CD4-positive, alpha-beta memory T cell (primary cell): Measurements from ENCODE around the gene USP10. TPM values are rescaled to one million over a fixed set of nuclear protein-coding genes. Genes with fewer than 3 reads are reported as not detected.

Experiments used
- CTCF ChIA-PET: fragments of 350-600 bp; sonication (Branson Sonifier 250); formaldehyde crosslinking; loops from one replicate; lab custom pipeline; 2021; ENCODE audit warnings: inconsistent platforms; ENCODE audit not compliant: partially characterized antibody; lab: Charles Lee
- POLR2A ChIA-PET: fragments of 350-600 bp; sonication (Branson Sonifier 250); formaldehyde crosslinking; loops from one replicate; lab custom pipeline; 2021; ENCODE audit not compliant: partially characterized antibody; lab: Charles Lee
- DNase-seq, 5 donors: peaks; one replicate each; pipeline versions ENCODE4 v3.0.0 to v3.0.0-alpha.2; 2020 to 2022; ENCODE audit warnings: mixed read lengths in 1 of 5
- H3K27ac ChIP-seq: one replicate; pipeline ENCODE4 v1.7.0; 2013; ENCODE audit warnings: low read depth, low read length
- H3K27me3 ChIP-seq: 2 replicates; pipeline ENCODE4 v1.7.0; 2013; ENCODE audit warnings: mild to moderate bottlenecking, low read length, moderate library complexity; ENCODE audit not compliant: insufficient read depth
- H3K36me3 ChIP-seq: 2 replicates; pipeline ENCODE4 v1.7.0; 2013; ENCODE audit warnings: mild to moderate bottlenecking, low read length, moderate library complexity; ENCODE audit not compliant: insufficient read depth
- H3K4me1 ChIP-seq: 2 replicates; pipeline ENCODE4 v1.7.0; 2013; ENCODE audit warnings: mild to moderate bottlenecking, low read length, moderate library complexity; ENCODE audit not compliant: insufficient read depth
- H3K4me3 ChIP-seq, 2 donors: one replicate each; pipeline ENCODE4 v1.7.0; 2013; ENCODE audit warnings: low read length in 2 of 2, mild to moderate bottlenecking in 1 of 2
- H3K9me3 ChIP-seq, 2 donors: one replicate each; pipeline ENCODE4 v1.7.0; 2013; ENCODE audit warnings: low read length in 2 of 2, control low read depth in 1 of 2; ENCODE audit not compliant: control insufficient read depth in 1 of 2
- H3K27ac Mint-ChIP-seq, 7 donors: one replicate each; pipeline ENCODE4 v1.8.0; 2020 to 2021; ENCODE audit warnings: mixed read lengths in 7 of 7, mild to moderate bottlenecking in 6 of 7, inconsistent platforms in 3 of 7, moderate library complexity in 3 of 7
- H3K27me3 Mint-ChIP-seq, 2 donors: one replicate each; pipeline ENCODE4 v1.8.0; 2020 to 2021; ENCODE audit warnings: mixed read lengths in 2 of 2
- H3K36me3 Mint-ChIP-seq, 2 donors: one replicate each; pipeline ENCODE4 v1.8.0; 2020 to 2021; ENCODE audit warnings: mixed read lengths in 2 of 2, inconsistent platforms in 1 of 2, mild to moderate bottlenecking in 1 of 2
- H3K4me1 Mint-ChIP-seq, 4 donors: one replicate each; pipeline ENCODE4 v1.8.0; 2020 to 2021; ENCODE audit warnings: mixed read lengths in 4 of 4, mild to moderate bottlenecking in 1 of 4
- H3K4me3 Mint-ChIP-seq, 8 donors: one replicate each; pipeline ENCODE4 v1.8.0; 2020 to 2021; ENCODE audit warnings: mixed read lengths in 8 of 8, mild to moderate bottlenecking in 7 of 8, moderate library complexity in 6 of 8, inconsistent platforms in 3 of 8
- H3K9me3 Mint-ChIP-seq, 8 donors: one replicate each; pipeline ENCODE4 v1.8.0; 2020 to 2021; ENCODE audit warnings: mixed read lengths in 8 of 8, mild to moderate bottlenecking in 5 of 8, inconsistent platforms in 3 of 8, moderate library complexity in 1 of 8
- intact Hi-C: fragments of 100-400 bp; cut with micrococcal nuclease; formaldehyde crosslinking; loops from one replicate; pipeline ENCODE4 v1.15.1; 2023
- polyA plus RNA-seq, 2 donors: library from polyadenylated mRNA; unstranded; fragments of 300-500 nt; fragmentation: Illumina TruSeq; gene quantifications; one replicate each; pipeline ENCODE4 v1.2.3, GENCODE V29; 2021
- total RNA-seq, 2 experiments: library from RNA; stranded (reverse); gene quantifications; one replicate each; pipeline ENCODE4 v1.2.3, GENCODE V29; 2021

The USP10 gene
- total and polyA plus RNA-seq, 4 experiments from 2014 or later = 89.0 to 419 (median 181) TPM

DNA sequence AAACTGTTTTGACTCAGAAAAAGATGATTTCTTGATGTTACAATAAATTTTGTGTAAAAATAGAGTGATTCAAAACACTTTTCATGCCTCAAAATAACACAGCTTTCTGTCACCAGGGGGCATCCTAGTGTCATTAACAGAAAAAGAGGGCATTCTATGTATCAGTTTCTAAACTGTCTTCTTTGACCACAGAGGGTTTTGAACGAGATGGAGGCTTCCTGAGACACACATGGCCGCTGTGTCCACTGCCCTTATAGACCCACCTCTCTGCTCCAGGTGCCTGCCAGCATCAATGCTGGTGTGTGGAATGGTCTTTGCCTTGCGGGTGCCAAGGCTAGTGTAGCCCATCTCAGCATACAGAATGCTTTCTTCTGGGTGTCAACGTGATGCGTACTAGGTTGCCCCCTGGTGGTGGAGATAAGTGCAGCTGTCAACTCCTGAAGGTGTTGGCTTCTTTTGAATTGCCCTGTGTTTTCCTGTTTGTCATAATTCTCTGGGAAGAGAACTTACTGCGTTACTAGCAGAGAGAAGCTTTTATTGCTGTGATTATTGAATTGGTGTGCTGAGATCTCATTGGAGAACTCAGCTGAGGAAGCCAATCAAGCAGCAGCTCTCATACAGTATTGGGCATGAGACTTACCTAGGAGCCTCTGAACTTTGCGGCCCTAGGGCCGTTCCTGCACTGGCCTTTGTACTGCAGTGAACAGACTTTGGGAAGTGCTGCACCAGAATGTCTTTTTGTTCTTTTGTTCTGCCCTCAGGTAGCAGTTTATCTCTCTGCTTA lies 38.6 kb downstream of the USP10 start:
- H3K4me3 Mint-ChIP-seq = peak overlapping the region; percentile 27 to 80 (median 64)
- H3K36me3 Mint-ChIP-seq = peaks cover 13 to 48% of the 10 kb centered on the region in 2 donors
- no peaks in the 10 kb centered on the region for H3K9me3 ChIP-seq
- peak overlapping the region; percentile 2 to 87 (median 80) for H3K27ac Mint-ChIP-seq
- peaks cover 33% of the 10 kb centered on the region for H3K4me1 ChIP-seq
- no peak overlapping the region for H3K27ac ChIP-seq
- peak; percentile 75 to 82 (median 78) for DNase-seq
- ChIA-PET CTCF (interaction anchor here (0.6 to 10.4 kb wide), 52 partner anchors 9 to 625 kb away, joined by 3 to 138 read pairs (median 4); no protein-coding TSS in a partner anchor), POLR2A (interaction anchor here (0.7 to 1.6 kb wide), 7 partner anchors 9 to 232 kb away, joined by 3 to 9 read pairs (median 3); no protein-coding TSS in a partner anchor)
- intact Hi-C loops = loop anchor here (1.0 to 5.0 kb wide), 6 partner anchors 36 to 290 kb away; no protein-coding TSS in a partner anchor
- no peaks in the 10 kb centered on the region for H3K9me3 Mint-ChIP-seq
- H3K27me3 Mint-ChIP-seq = no peaks in the 10 kb centered on the region
- H3K36me3 ChIP-seq = peaks cover 20% of the 10 kb centered on the region
- H3K4me3 ChIP-seq = no peak overlapping the region
- no peaks in the 10 kb centered on the region for H3K27me3 ChIP-seq
- H3K4me1 Mint-ChIP-seq = peaks cover 36 to 53% (median 43%) of the 10 kb centered on the region in 4 donors

DNA sequence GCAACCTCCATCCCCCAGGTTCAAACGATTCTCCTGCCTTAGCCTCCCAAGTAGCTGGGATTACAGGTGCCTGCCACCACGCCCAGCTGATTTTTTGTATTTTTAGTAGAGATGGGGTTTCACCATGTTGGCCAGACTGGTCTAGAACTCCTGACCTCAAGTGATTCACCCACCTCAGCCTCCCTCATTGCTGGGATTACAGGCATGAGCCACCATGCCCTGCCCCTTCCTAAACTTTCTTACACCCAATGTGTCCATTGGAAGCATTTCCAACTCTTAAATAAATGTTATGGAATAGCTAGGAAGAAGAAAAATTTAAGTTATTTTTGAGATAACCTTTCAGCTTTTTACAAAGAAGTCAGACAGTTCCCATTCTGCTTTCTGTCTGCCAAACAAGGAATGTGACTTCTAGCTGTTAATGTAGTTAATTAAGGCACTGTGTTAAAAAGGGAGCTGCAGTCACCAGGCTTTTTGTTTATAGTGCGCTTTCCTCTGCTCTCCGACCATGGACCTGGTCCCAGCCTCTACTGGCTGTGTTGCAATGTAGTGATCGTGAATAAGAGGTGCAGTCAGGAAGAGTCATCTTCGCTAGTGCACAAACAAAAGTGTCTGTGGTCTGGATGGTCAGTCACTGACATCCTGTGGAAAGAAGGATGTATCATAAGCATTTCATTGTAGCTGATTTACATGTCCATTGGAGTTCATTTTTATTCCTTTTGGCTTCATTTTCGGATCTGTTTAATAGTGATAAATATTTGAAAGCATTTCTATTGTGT lies 39.7 kb downstream of the USP10 start:
- Histone ChIP-seq H3K9me3 (no peaks in the 10 kb centered on the region), H3K4me3 (no peak overlapping the region), H3K36me3 (peaks cover 14% of the 10 kb centered on the region), H3K27ac (no peak overlapping the region), H3K4me1 (peaks cover 33% of the 10 kb centered on the region), H3K27me3 (no peaks in the 10 kb centered on the region)
- H3K4me1 Mint-ChIP-seq = peaks cover 36 to 53% (median 43%) of the 10 kb centered on the region in 4 donors
- H3K4me3 Mint-ChIP-seq = peak overlapping the region in 1 of 8 donors; percentile 20
- peaks cover 12 to 50% of the 10 kb centered on the region in 2 donors for H3K36me3 Mint-ChIP-seq
- H3K9me3 Mint-ChIP-seq = no peaks in the 10 kb centered on the region
- POLR2A ChIA-PET = interaction anchor here (0.7 to 1.5 kb wide), 3 partner anchors 13 to 172 kb away, joined by 3 to 4 read pairs (median 3); no protein-coding TSS in a partner anchor
- no peak for DNase-seq
- CTCF ChIA-PET = interaction anchor here (0.7 to 10.4 kb wide), 41 partner anchors 8 to 626 kb away, joined by 3 to 138 read pairs (median 4); no protein-coding TSS in a partner anchor
- peak overlapping the region in 5 of 7 donors; percentile 10 to 70 (median 57) for H3K27ac Mint-ChIP-seq
- H3K27me3 Mint-ChIP-seq = no peaks in the 10 kb centered on the region
- intact Hi-C loops = loop anchor here (2.0 to 5.0 kb wide), 2 partner anchors 37 to 289 kb away; no protein-coding TSS in a partner anchor

DNA sequence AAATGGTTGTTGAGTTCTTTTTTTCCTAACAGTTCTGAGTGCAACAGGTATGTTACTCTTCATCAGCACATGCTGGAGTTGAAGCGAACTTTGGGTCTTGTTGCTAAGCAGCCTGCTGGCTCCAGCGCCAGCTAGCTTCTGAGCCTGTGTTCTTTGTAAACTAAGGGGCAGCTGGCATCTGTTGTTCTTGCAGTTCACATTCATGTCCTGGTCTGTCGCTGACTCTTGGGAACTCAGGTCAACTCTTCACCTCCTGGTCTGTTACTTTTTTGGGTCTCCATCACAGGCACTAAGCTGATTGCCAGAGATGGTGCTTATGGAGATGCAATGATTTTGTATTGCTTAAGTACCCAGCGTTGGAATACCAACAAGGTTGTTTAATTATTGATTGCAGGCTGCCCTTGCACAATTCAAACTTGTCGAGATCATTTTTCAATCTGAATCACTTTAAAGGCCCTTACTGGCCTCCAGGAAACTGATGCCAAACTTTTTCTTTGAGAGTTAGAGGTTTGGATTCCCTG lies 40.9 kb downstream of the USP10 start:
- H3K27ac Mint-ChIP-seq = no peak overlapping the region

DNA sequence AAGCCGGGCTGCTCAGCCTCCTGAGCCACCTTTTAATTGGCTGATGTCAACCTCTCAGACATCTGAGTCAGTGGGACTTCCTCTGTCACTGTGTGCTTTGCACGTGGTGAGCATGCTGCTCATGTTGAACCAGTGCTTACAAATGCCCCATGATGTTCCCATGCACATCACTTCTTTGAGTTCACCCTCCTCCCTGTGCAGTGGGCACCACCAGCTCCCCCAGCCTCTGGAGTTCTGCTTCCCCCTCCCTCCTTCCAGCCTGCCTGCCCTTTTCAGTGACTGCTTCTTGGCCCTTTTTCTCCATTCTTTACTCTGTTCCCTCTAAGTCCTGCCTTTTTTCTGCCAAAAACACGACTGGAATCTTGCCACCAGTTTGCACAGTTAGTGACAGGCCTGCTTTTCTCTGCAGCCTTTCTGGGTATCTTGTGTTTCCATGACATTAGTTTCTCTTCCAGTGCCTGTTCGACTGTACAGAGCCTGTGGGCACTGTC lies 41.6 kb downstream of the USP10 start:
- Mint-ChIP-seq H3K27me3 (no peaks in the 10 kb centered on the region), H3K36me3 (peaks cover 23 to 55% of the 10 kb centered on the region in 2 donors), H3K4me3 (no peak overlapping the region), H3K9me3 (no peaks in the 10 kb centered on the region), H3K27ac (peak overlapping the region in 3 of 7 donors; percentile 12 to 73 (median 43)), H3K4me1 (peaks cover 25 to 42% (median 33%) of the 10 kb centered on the region in 4 donors)
- H3K27me3 ChIP-seq = no peaks in the 10 kb centered on the region
- ChIA-PET CTCF (interaction anchor here (1.6 to 10.4 kb wide), 6 partner anchors 9 to 231 kb away, joined by 3 to 138 read pairs (median 68); no protein-coding TSS in a partner anchor), POLR2A (no interaction called here)
- H3K4me1 ChIP-seq = peaks cover 22% of the 10 kb centered on the region
- intact Hi-C loops = no loop called here
- H3K27ac ChIP-seq = no peak overlapping the region
- H3K9me3 ChIP-seq = no peaks in the 10 kb centered on the region
- peaks cover 25% of the 10 kb centered on the region for H3K36me3 ChIP-seq
- DNase-seq = no peak
- H3K4me3 ChIP-seq = no peak overlapping the region

More for the DNA sequence above, 40.9 kb downstream of the USP10 start:
- ChIA-PET CTCF (interaction anchor here (1.4 to 10.4 kb wide), 11 partner anchors 7 to 230 kb away, joined by 3 to 138 read pairs (median 38); no protein-coding TSS in a partner anchor), POLR2A (no interaction called here)
- no peaks in the 10 kb centered on the region for H3K27me3 ChIP-seq
- no peaks in the 10 kb centered on the region for H3K9me3 Mint-ChIP-seq
- no peaks in the 10 kb centered on the region for H3K9me3 ChIP-seq
- intact Hi-C loops = no loop called here
- H3K4me1 ChIP-seq = peaks cover 29% of the 10 kb centered on the region
- H3K27ac ChIP-seq = no peak overlapping the region
- no peak overlapping the region for H3K4me3 ChIP-seq
- peaks cover 20 to 54% of the 10 kb centered on the region in 2 donors for H3K36me3 Mint-ChIP-seq
- peaks cover 33 to 49% (median 40%) of the 10 kb centered on the region in 4 donors for H3K4me1 Mint-ChIP-seq
- H3K36me3 ChIP-seq = peaks cover 20% of the 10 kb centered on the region
- no peak overlapping the region for H3K4me3 Mint-ChIP-seq
- DNase-seq = no peak
- no peaks in the 10 kb centered on the region for H3K27me3 Mint-ChIP-seq

DNA sequence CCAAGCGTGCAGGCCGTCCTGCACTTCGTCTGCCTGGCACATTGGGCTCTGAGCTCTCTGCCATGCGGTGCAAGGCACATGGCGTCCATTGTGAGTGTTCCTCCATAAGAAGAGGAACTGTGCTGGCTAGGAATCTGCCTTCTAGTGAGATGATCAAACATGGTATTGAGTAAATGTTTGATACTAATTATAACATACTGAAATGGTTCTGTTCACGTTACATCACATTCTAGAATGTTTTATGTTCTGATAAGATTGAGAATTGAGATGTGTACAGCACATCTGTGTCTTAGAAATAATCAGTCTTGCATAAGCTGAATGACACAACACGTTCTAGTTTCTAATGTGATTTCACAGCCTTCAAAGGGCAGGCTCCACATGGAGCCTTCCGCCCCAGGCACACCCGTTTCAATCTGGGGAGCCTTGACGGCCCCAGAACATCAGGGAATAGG lies 42.9 kb downstream of the USP10 start:
- H3K36me3 ChIP-seq = peaks cover 26% of the 10 kb centered on the region
- no peaks in the 10 kb centered on the region for H3K9me3 ChIP-seq
- no peak for DNase-seq
- H3K27ac ChIP-seq = no peak overlapping the region
- H3K4me1 ChIP-seq = peaks cover 14% of the 10 kb centered on the region
- H3K27me3 ChIP-seq = no peaks in the 10 kb centered on the region
- POLR2A ChIA-PET = no interaction called here
- H3K4me3 Mint-ChIP-seq = no peak overlapping the region
- H3K9me3 Mint-ChIP-seq = no peaks in the 10 kb centered on the region
- no peaks in the 10 kb centered on the region for H3K27me3 Mint-ChIP-seq
- intact Hi-C loops = no loop called here
- CTCF ChIA-PET = interaction anchor here (1.6 to 10.4 kb wide), 3 partner anchors 11 to 228 kb away, joined by 4 to 138 read pairs (median 122); no protein-coding TSS in a partner anchor
- H3K27ac Mint-ChIP-seq = peak overlapping the region in 2 of 7 donors; percentile 64 to 74
- no peak overlapping the region for H3K4me3 ChIP-seq
- peaks cover 23 to 31% (median 28%) of the 10 kb centered on the region in 4 donors for H3K4me1 Mint-ChIP-seq
- peaks cover 23 to 58% of the 10 kb centered on the region in 2 donors for H3K36me3 Mint-ChIP-seq

DNA sequence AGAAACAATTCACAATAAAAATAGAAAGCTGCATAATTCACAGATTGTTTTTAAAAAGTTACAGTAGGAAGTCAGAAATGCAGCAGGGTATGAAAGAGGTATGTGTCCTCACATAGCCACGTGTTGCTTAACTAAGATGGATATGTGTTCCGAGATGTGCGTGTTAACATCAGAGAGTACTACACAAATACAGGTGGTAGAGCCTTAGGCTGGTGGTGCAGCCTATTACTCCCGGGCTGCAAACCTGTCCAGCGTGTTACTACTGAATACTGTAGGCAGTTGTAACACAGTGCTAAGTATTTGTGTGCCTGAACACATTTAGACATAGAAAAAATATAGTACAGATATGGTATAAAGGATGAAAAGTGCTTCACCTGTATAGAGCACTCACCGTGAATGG lies 46.4 kb downstream of the USP10 start:
- Mint-ChIP-seq H3K27me3 (no peaks in the 10 kb centered on the region), H3K4me3 (no peak overlapping the region), H3K27ac (no peak overlapping the region), H3K4me1 (peaks cover 23 to 36% (median 31%) of the 10 kb centered on the region in 4 donors), H3K36me3 (peaks cover 23 to 50% of the 10 kb centered on the region in 2 donors), H3K9me3 (no peaks in the 10 kb centered on the region)
- intact Hi-C loops = no loop called here
- Histone ChIP-seq H3K27ac (no peak overlapping the region), H3K9me3 (no peaks in the 10 kb centered on the region), H3K27me3 (no peaks in the 10 kb centered on the region), H3K4me3 (no peak overlapping the region), H3K36me3 (peaks cover 20% of the 10 kb centered on the region), H3K4me1 (peaks cover 10% of the 10 kb centered on the region)
- CTCF ChIA-PET = interaction anchor here (0.7 to 2.9 kb wide), 9 partner anchors 7 to 240 kb away, joined by 3 to 50 read pairs (median 4); no protein-coding TSS in a partner anchor
- no peak for DNase-seq
- POLR2A ChIA-PET = no interaction called here
